GM19025 (cell line): ENCODE results near the gene FAM149A.

Experiments used
- ATAC-seq: cut with Tn5 transposase; IDR thresholded peaks from one replicate; pipeline ENCODE4 v1.9.1; 2021; ENCODE audit warnings: mild to moderate bottlenecking, low read depth, moderate library complexity; ENCODE audit not compliant: unreplicated experiment

FAM149A gene

DNA sequence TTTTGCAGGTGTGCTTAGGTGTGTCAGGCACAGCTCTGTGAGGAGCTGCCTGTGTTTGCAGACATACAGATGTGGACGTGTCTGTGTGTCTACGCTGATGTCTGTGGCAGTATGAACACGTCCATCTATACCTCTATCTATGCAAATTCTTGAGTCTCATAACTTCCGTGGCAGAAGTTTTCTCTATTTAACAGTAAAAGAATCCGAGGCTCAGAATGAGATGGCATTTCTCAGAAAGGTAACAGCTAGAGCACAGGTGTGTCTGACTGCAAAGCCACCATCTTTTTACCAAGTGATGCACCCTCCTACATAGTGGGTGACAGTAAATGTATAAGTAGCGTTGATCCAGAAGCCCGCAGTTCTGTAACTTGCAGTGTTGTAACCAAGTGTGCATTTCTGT, 47.0 kb downstream of the FAM149A start:
- ATAC-seq: peak; percentile 42

DNA sequence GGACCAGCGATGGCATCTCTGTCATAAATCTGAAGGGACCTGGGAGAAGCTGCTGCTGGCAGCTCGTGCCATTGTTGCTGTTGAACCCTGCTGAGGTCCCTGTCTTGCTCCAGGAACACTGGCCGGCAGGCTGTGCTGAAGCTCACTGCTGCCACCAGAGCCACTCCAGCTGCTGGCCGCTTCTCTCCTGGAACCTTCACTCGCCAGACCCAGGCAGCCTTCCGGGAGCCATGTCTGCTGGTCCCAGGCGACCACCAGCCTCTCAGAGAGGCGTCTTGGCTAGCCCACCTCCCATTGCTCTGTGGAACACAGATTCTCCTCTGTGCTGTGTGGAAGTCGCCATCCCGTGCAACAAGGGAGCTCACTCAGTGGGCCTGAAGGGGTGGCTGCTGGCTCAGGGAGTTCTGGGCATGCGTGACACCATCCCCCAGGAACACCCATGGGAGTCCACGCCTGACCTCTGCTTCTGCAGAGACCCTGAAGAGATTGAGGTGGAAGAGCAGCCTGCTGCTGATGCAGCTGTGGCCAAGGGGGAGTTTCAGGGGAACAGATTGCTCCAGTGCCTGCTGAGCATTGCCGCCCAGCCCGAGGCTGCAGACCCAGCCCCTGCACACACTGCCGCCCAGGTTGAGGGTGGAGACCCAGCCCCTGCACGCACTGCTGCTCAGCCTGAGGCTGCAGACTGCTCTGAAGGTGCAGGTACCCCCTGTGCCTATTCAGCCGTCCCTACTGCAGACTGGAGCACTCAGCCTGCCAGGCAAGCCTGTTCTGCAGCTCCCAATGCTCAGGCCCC, 53.7 kb downstream of the FAM149A start:
- no peak for ATAC-seq

DNA sequence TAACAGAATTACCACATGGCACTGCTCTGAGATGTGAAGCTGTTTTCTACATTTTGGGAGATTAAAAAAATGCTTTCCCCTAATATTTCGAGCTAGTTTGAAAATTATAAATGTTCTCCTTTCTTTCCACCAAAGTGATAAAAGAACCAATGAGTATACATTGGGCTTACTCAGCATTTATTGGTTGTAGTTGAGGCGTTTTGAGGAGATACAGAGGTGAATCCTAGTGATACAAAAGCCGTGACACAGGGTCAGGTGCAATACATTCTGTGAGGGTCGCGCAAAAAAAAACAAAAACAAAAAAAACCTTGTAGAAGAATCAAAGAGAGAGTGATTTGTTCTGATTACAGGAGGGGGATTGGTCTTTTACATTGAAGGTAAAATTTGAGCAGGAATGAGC, 54.5 kb downstream of the FAM149A start:
- ATAC-seq: no peak

DNA sequence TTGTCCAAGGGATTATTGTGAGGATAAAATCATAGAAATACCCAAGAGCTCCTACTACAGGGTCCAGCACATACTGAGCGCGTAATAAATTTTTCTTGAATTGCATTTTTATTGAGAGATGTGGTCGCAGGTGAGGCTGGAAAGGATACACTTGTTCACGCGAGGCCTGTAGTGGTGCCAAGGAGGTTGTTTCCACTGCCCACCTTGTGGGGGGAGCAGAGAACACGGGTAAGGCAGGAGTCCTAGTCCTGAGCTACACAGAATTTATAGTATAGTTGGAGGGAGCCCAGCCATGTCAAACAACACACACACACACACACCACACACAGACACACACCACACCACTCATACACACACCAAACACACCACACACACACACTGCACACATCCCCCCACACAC, 55.1 kb downstream of the FAM149A start:
- no peak for ATAC-seq

DNA sequence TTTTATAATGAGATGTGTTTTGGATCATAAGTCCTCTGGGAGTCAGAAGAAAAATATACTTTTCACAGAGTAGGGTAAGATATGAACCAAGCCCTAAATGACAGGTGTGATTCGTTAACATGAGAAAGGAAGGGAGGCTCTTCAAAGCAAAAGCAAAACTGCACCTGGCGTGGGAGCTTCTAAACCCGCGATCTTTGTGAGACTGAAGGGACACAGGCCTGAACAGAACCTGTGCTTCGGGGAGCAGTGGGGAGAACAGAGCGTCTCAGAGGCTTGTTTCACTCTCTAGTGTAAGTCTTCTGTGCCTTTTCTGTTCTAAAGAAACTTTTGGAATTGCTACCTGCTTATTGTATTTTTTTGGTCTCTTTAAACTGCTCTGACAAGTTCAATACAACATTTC, 56.6 kb downstream of the FAM149A start:
- peak; percentile 99 for ATAC-seq

DNA sequence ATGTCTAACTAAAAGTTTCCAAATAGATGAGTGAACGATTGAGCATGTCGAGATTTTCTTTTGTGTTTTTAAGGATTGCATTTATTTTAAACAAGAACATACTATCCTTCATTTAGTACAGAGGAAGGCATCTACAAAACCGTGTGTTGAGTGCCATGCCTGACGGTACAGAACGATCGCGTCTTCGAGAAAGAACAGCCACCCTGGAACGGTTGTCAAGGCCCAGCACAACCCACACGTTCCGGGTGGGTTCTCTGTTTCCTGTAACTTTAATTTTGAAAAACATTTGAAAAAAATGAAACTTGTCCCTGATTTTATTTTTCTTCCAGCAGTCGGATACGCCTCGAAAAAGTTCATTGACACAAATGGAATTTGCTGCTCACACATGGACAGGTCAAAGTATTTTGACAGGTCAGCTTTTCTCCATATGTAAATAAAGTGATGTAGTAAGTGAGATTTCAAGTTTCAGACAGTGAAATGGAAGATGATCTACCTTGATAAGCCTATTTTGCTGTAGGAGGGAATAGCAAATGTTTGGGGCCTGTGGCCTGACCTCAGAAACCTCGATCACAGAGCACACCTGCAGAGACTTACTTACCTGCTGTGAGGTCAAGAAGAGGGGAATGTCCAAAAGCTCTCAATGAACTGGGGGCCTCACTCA, 62.5 kb downstream of the FAM149A start:
- no peak for ATAC-seq

DNA sequence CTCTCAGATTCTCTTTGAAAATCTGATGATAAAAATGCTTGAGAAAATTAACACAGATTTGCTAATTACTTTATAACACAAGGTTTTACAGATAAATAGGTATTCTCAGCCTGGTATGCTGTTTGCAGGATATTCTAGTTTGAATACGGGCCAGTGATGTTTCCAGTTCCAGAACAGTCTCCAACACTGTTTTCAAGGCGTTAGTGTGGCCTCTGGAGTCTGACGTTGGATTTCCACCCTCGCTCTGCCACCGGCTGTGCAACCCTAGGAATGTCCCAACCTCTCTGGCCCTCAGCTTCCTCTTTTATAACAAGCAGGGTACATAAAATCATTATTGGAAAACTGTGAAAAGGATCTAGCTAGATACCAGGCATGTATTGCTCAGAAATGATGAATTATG, 63.1 kb downstream of the FAM149A start:
- ATAC-seq: no peak

DNA sequence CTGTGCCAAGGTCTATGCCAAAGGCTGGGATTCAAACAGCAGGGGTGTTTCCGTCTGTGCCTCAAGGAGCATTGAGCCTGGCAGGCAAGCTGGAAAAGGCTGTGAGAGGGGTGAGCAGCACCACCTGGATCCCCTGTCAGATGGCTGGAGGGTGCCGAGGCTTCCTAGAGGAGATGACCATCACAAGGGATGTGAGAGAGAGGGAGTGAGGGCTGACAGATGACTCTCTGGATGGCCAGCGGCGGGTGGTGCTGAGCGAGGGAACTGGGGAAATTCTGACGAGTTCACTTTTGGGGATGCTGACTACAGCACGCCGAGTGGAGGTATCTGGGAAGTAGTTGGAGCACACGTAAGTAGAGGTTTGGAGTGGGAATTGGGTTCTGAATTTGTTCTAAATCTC, 64.2 kb downstream of the FAM149A start:
- ATAC-seq: no peak

DNA sequence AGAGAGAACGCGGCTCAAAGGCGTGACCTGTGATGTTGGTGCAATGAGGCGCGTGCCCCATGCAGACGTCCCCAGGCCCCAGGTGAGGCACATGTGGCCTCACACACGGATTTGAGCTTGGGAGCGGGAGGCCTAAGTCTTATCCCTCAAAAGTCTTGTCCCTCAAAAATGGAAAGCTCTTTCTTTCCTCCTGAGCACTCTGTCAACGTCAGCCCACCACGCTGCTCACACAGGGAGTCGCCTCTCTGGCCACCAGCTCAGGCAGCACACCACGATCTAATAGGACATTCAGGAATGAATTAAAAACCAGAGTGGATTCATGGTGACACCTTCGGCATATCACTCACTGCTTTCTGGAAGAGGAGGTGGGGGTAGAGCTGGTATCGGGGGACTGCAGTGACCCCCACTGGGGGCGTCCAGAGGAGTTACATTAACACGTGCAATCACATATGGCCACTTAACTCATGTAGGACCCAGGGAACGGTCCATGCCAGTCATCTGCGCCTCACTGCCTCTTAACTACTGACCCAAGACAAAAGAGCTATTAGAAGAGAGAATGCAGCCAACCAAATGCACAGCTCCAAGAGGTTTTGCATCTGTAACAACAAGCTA, 64.9 kb downstream of the FAM149A start:
- no peak for ATAC-seq

DNA sequence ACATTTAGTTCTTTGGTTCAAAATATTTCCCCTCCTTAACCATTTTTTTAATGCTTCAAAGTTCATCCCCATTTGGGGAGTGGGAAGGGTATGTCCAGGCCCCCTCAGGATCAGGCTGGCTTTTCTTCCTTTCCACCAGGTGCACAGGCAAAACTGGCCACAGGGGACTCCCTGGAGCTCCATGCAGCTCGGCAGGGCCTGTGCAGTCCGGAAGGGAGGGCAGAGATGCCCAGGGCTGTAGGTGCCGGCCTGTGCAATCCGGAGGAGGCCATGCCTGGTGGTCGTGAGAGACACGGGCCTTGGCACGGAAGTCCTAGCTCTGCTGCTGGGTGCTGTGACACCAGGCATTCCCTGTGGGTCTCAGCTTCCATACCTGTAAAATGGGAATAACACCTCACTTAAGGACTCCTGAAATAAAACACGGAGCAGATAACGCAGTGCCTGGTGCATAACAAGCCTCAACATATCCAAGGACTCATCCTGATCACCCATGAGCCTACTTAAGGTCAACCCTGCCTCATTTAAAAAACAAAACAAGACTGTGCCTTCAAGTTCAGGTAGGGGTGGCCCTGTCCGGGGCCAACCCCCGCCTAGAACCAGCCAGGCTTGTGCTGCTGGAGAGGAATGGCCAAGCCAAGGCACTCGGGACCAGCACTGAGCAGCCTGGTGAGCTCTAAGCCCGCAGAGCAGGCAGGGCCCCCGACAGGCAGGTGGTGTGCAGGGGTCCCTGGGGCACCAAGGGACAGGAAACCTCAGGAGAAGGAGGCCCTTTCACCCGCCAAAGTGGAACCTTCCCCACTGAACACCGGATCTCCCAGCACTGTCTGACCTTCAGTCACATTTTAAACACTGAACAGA, 65.7 kb downstream of the FAM149A start:
- ATAC-seq: no peak

DNA sequence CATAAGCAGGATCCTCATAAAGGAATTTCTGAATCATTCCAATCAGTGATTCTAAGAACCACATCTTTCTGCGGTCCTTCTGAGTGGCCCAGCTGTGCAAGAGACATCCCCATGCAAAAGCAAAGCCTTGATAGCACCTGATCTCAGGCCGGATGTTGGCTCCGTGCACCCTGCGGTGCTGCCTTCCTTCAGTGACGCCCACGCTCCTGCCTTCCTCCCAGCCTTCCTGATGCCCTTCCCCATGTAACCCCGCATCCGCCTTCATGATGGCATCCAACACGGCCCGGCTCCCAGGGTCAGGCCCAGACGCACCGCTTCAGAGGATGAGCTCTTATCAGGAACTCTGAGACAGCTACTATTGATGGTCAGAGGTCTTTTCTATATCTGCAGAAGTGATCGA, 66.5 kb downstream of the FAM149A start:
- ATAC-seq: no peak

DNA sequence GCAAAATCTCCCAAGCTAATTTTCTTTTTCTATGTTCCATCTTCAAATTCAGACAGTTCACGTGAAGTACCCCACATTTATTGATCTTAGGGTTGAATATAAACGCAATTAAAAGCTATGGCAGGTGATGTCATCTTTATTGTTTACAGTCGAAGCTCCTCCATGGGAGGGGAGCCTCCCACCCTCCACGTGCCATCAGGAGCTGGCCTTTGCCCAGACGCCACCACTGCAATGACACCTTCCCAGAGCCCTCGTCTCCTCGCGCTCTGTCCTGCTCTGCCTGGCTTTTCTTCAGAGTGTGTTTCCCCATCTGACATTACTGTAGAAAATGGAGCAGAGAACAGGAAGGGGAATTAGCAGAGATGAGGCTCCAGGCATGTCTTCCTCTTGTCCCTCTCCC, 68.0 kb downstream of the FAM149A start:
- no peak for ATAC-seq

DNA sequence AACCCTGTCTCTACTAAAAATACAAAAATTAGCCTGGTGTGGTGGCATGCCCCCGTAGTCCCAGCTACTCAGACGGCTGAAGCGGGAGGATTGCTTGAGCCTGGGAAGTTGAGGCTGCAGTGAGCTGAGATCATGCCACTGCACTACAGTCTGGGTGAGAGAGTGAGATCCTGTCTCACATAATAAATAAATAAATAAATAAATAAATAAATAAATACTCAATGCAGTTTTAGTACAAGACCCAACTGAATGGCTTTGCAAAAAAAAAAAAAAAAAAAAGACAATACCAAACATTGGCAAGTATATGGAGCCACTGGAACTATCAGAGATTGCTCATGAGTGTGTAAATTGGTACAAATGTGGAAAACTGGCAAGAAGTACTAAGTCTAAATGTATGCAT, 83.6 kb downstream of the FAM149A start:
- no peak for ATAC-seq

DNA sequence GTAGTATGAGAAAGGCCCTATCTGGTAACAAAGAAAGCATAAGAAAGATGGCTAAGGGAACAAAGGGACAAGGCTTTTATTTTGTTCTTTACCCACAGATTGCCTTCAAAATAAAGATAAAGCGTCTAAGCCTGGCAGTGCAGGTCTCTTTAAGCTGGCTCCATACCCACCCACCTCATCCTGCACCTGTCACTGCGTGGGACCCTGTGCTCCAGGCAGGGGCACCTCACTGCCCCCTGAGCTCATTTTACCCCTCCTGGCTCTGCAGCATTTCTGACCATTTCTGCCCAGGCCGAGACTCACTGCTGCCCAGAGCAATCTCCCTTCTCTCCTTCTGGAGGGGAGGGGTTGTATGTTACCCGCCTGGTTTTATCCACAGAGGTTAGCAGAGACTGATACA, 85.2 kb downstream of the FAM149A start:
- no peak for ATAC-seq

DNA sequence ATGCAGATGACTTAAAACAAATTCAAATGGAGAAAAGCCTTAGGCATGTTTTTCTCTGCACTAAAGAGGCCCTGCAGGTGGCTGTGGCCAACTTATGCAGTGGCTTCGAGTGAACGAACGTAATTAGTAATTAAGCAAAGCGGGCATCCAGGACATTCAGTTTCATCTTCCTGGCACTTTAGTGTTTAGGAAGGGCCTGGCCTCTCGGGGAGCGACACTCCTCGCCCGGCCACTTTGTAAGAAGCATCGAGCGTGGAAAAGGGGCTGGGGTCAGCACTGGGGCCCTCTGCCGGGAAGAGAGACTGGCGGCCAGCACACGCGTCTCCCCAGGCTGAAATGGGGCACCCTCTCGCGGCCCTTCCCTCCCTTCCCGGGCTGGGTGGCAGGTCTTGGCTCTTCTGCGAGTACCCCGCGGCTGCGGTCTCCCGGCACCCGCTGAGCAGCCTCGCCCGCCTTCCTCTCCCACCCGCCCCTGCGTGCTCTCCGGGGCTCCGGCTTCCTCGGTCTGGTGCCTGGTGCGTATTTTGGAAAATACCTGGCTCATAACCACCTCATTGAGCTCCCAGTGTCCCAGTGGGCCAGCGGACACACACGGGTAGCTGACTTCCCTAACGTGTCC, 86.2 kb downstream of the FAM149A start:
- ATAC-seq: peak; percentile 22

DNA sequence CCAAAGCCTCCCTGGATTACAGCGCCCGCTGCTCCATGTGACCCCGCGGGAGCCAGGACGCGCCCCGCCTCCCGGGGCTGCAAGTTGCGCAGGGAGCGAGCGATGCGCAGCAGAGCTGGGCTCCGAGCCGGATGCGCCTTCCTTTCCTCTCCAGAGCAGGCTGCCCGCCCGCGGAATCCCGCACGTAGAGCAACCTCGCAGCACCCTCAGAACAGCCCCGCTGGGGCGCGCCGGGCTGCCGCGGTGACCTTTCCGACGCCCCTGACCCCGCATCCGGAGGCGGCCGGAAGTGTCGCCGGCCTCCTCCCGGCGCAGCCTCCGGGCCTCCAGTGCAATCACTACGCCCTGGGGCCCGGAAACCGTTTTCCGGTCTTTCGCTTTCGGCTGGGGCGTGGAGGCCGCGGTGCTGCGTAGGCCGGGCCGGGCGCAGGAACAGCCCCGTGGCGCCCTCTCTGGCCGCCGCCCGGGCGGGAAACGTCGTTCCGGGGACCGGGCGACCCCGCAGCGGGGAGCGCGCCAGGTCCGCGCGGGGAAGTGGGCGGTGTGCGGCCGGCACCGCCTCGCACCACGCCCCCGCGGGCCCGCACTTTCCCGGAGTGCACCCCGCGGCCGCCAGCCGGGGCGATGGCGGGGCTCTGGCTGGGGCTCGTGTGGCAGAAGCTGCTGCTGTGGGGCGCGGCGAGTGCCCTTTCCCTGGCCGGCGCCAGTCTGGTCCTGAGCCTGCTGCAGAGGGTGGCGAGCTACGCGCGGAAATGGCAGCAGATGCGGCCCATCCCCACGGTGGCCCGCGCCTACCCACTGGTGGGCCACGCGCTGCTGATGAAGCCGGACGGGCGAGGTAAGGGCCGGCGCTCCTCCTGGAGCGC, 86.9 kb downstream of the FAM149A start, which contains the start of gene CYP4V2:
CYP4V2 (plus strand) TSS at position 368 of the 866 bp plus-strand sequence; CDS start at position 625, 257 bp downstream.
- peak; percentile 77 for ATAC-seq

DNA sequence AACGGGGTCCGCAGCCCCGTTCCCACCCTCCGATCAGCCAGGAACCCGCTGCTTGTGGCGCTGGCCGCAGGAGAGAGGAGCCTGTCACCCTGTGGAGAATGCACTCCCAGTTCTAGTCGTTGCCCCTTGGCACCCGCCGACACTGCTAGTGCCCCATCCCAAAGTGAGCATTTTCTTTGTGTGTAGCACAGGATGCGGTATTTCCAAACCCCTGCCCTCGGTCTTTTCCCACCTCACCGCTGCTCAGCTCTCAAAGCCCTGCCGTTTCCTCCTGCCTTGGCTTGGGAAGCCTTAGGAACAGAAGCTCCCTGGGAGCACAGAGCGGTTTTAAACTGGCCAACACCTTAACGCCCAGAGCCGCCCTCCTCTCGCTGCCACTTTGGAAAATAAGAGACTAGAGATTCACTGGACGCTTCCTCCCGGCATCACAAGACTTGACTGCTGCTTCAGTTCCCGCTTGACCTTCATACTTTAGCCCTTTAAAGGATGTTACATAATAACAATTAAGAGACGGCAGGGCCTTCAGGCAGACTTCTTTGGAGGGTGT, 87.6 kb downstream of the FAM149A start:
- no peak for ATAC-seq

DNA sequence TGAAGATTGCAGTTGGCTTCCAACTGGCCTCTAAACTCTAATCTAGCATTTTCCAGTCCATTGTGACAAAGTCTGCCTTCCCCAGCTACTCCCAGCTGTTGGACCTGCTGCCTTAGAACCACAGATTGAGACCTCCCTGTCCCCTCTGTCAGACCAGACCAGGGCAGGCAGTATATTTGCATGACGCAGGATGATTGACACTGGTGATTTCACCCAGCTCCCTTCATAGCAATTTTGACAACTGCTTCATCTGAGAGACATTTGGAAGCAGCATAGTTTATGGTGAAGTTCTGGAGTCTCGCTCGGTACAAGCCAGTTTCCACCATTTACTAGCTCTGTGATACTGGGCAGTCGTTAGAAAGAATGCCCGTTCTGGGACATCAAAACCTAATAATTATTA, 89.3 kb downstream of the FAM149A start:
- no peak for ATAC-seq

DNA sequence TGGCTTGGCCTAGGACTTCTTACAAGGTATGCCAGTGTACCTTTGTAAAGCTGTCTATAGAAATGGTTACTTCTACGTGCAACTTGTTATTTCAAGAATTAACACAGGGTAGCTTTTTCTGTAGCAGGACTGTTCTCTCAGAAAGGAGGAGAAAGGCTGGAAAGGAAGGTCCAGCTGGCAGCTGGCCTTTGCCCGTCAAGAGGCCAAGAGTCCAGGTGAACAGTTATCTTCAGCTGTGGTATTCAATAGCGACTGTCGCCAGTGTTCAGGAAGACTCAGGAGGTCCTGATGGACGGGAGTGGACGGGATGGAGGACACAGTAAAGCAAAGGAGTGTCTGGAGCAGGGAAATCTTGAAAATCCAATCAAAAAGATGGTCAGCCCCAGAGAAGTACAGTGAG, 91.6 kb downstream of the FAM149A start:
- no peak for ATAC-seq
